GM12872 (cell line): Measurements from ENCODE around the gene AFG3L2.

Experiments used
- TF ChIP-seq, protein P1 (sequence below): IDR thresholded peaks from 3 replicates; pipeline ENCODE4 v1.5.1; 2011; ENCODE audit warnings: low read depth, mild to moderate bottlenecking, low read length, moderate library complexity; ENCODE audit not compliant: insufficient read depth

Gene AFG3L2

DNA sequence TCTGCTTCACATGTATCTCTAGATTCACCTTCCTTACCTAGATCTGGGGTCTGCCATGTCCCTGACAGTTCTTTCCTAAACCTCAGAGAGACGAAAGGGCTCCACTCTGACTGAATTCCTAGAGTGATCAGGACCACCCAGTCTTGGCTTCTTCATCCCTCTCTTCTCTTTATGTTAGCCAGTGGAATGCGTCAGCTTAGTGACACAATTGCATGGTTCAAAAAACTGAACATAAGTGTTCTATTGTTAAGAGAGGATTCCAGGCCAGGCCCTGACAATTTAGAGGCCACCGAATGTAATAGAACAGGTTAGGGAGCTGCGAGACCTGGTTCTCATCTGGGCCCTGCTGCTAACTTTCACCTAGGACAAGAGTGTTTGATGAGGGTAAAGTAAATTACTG lies 40.7 kb upstream of the AFG3L2 start:
- TF ChIP-seq, protein P1, sequence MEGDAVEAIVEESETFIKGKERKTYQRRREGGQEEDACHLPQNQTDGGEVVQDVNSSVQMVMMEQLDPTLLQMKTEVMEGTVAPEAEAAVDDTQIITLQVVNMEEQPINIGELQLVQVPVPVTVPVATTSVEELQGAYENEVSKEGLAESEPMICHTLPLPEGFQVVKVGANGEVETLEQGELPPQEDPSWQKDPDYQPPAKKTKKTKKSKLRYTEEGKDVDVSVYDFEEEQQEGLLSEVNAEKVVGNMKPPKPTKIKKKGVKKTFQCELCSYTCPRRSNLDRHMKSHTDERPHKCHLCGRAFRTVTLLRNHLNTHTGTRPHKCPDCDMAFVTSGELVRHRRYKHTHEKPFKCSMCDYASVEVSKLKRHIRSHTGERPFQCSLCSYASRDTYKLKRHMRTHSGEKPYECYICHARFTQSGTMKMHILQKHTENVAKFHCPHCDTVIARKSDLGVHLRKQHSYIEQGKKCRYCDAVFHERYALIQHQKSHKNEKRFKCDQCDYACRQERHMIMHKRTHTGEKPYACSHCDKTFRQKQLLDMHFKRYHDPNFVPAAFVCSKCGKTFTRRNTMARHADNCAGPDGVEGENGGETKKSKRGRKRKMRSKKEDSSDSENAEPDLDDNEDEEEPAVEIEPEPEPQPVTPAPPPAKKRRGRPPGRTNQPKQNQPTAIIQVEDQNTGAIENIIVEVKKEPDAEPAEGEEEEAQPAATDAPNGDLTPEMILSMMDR: no peak

DNA sequence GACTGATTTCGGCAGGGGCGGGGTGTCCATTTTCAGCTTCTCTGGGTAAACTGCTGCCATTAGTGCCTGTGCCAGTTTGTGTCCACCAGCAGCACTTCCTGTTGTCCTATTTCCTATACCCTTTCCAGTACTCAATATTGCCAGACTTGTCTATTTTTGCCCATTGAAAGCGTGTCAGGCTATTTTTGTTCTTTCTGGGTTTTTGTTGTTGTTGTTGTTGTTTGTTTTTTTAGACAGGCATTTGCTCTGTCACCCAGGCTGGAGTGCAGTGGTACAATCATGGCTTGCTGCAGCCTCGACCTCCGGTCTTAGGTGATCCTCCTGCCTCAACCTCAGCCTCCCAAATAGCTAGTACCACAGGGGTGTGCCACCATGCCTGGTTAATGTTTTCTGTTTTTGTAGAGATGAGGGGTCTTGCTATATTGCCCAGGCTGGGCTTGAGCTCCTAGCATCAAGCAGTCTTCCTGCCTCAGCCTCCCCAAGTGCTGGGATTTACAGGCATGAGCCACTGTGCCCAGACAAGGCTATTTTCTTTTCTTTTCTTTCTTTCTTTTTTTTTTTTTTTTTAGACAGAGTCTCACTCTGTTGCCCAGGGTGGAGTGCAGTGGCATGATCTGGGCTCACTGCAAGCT lies 39.2 kb upstream of the AFG3L2 start:
- TF ChIP-seq, protein P1: no peak

DNA sequence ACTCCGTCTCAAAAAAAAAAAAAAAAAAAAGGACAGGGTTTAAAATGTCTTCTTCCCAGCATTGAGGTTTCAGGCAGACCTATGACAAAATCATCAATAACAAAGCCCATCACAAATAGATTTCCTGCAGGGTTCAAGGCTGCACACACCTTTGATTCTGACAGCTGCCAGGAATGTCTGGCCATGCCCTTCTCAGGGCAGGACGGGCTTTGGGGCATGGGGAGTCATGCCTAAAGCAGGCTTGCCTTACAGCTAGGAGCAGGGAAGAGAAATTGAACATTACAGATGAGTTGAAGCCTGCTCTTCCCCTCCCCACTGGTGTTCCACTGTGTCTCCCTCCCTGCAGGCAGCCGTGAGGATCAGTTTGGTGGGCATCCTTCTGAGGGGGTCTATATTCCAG lies 34.4 kb upstream of the AFG3L2 start:
- TF ChIP-seq, protein P1: no peak

DNA sequence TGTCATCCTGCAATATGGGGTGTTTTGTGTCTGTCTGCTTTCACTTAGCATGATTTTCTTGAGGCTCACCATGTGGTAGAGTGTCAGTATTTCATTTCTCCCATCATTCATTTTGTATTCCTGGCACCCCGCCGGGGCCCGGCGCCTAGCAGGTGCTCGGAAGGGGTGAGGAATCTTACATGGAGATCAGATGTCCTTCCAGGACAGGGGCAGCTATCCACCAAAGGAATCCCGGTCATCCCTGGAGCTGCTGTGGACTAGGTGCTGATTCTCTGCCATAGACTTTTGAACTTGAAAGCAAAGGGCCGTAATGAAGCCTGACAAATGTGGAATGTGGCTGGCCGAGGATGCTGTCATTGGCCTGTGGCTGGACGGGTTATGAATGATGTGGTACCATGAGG lies 33.1 kb upstream of the AFG3L2 start:
- TF ChIP-seq, protein P1: no peak

DNA sequence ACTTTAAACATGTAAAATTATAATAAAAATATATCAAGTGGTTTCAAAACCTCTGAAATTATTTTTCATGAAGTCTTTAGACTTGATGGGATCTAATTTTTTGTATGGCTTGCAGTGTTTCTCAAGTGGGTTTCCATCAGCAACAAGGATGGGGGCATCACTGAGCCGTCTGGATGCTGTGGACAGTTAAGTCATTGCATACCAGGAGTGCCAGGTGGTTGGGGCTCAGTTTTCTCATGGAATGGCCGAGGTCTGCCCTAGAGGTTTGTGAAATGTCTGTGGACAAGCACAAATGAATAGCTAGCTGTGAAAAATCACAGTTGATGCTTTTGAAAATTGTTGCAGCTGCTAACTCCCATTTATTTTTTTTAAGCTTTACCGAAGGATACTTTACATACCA lies 32.4 kb upstream of the AFG3L2 start:
- TF ChIP-seq, protein P1: no peak

DNA sequence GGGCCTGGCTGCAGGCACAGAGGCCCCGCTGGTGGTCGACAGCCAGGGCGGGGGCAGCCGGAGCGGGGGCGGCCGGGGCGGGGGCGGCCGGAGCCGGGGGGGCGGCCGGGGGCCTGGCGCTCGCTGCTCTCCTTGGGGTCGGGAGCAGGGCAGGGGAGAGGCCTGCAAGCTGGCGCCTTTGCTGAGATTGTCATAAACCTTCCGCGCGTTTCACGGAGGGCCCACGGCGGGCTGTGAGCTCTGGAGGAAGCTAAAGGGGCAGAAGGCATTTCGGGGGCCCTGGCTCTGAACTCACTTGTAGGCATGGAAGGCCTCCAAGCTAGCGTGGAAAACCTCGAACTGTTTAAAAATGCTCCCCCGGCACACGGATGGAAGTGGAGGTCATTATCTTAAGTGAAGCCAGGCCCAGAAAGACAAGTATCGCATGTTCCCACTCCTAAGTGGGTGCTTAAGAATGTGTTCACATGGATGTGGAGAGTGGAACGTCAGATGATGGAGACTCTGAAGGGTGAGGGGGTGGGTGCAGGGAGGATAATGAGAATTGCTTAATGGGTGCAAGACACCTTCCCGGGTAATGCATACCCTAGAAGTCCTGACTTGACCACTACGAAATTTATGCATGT lies 31.3 kb upstream of the AFG3L2 start:
- TF ChIP-seq, protein P1: no peak

DNA sequence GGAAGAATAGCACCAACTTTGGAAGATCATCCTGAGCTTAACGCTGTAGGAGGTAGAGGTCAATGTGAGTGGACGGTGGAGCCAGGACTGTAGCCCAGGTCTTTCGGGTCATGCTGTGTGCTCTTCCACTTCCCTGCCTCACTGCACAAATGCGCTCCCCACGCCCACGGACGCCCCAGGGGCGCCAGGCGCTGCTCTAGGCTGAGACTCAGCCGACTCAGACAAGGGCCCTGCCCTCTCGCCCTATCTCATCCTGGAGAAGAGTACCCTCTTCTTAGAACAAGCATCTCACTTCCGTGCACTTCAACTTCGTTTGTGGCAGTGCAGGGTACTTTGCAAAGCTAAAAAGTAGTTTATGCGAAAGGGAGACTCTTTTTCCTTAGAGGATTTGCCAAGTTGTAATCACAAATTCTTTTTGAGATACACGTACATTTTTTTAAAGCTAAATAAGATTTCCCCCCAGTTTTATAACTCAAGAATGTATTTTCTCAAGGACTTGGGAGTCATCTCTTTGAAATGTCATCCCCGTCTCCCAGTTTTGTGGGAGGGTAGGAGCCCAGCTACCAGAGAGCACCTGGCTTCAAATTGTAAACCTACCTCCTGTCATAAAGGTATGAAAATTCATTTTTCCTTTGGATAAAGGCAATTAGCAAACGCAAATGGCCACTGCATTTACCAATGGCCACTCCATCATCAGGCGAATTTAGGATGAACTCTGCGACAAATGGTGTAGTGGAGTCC lies 29.5 kb upstream of the AFG3L2 start:
- TF ChIP-seq, protein P1: no peak
